Sigmoid colon (tissue), 7 donors: Measurements from ENCODE around the gene NSMF. TPM values are rescaled to one million over a fixed set of nuclear protein-coding genes. Genes with fewer than 3 reads are reported as not detected.

Experiments used
- DNase-seq: peaks from one replicate; pipeline ENCODE4 v3.0.0-alpha.2; 2019
- H3K27ac ChIP-seq, 4 donors: fragments of 200-600 bp; sonication (generic); one replicate each; pipeline ENCODE4 v1.5.1; 2016 to 2019; ENCODE audit warnings: mild to moderate bottlenecking in 1 of 4
- H3K27me3 ChIP-seq, 3 donors: fragments of 200-600 bp; sonication (generic); one replicate each; pipeline ENCODE4 v1.5.1; 2019; ENCODE audit warnings: mild to moderate bottlenecking in 1 of 3
- H3K36me3 ChIP-seq, 4 donors: fragments of 200-600 bp; sonication (generic); one replicate each; pipeline ENCODE4 v1.5.1; 2016 to 2019
- H3K4me1 ChIP-seq, 4 donors: fragments of 200-600 bp; sonication (generic); one replicate each; pipeline ENCODE4 v1.5.1; 2017 to 2019
- H3K4me3 ChIP-seq, 4 donors: fragments of 200-600 bp; sonication (generic); one replicate each; pipeline ENCODE4 v1.5.1; 2017 to 2019; ENCODE audit warnings: mild to moderate bottlenecking in 2 of 4, moderate library complexity in 1 of 4
- H3K9me3 ChIP-seq, 4 donors: fragments of 200-600 bp in 3 of 4; sonication (generic) in 3 of 4; one replicate each; pipeline versions ENCODE4 v1.5.1 to v1.6.1; 2013 to 2019
- EP300 ChIP-seq, 4 donors: sonication (generic); formaldehyde crosslinking; IDR thresholded peaks; one replicate each; pipeline ENCODE4 v1.6.1; 2017; ENCODE audit warnings: antibody characterized with exemption in 4 of 4
- POLR2A ChIP-seq, 2 donors: fragments of 450-650 bp; IDR thresholded peaks; one replicate each; pipeline ENCODE4 v1.6.1; 2016; ENCODE audit warnings: antibody characterized with exemption in 2 of 2, mild to moderate bottlenecking in 2 of 2, moderate library complexity in 2 of 2
- POLR2AphosphoS5 ChIP-seq, 4 donors: sonication (generic); formaldehyde crosslinking; IDR thresholded peaks; one replicate each; pipeline ENCODE4 v1.6.1; 2017; ENCODE audit warnings: antibody characterized with exemption in 4 of 4
- WGBS, 2 donors: extraction: QIAGEN DNeasy Blood & Tissue Kit; methylation state at CpG; one replicate each; pipeline ENCODE4 v1.1.7; 2013; 5-methylcytosine and 5-hydroxymethylcytosine counted together
- intact Hi-C: fragments of 100-400 bp; cut with DNase I; formaldehyde crosslinking; loops from one replicate; pipeline ENCODE4 v1.15.1; 2023
- polyA plus RNA-seq, 3 donors: library from polyadenylated mRNA; stranded (reverse); fragments of 200-250 nt; gene quantifications; one replicate each; pipeline ENCODE4 v1.2.3, GENCODE V29; 2013
- total RNA-seq, 4 donors: library from RNA; depleted of rRNA; stranded (reverse); fragments of >200 nt; gene quantifications; one replicate each; pipeline ENCODE4 v1.1.0, GENCODE V29; 2016
- TF ChIP-seq, protein P1 (sequence below), 4 experiments: fragments of 450-650 bp in 3 of 4; fragments of 200-600 bp in 1 of 4; IDR thresholded peaks; one replicate each; pipeline ENCODE4 v1.5.1; 2016 to 2019; ENCODE audit warnings: antibody characterized with exemption in 4 of 4, mild to moderate bottlenecking in 3 of 4, moderate library complexity in 2 of 4
- donor health status: healthy with polysubstance abuse.
- donor health status: Bipolar disorder and iron deficiency.
- donor health status: healthy.

The NSMF gene
- total and polyA plus RNA-seq, 7 donors, result 21.8 to 50.4 (median 31.2) TPM

DNA sequence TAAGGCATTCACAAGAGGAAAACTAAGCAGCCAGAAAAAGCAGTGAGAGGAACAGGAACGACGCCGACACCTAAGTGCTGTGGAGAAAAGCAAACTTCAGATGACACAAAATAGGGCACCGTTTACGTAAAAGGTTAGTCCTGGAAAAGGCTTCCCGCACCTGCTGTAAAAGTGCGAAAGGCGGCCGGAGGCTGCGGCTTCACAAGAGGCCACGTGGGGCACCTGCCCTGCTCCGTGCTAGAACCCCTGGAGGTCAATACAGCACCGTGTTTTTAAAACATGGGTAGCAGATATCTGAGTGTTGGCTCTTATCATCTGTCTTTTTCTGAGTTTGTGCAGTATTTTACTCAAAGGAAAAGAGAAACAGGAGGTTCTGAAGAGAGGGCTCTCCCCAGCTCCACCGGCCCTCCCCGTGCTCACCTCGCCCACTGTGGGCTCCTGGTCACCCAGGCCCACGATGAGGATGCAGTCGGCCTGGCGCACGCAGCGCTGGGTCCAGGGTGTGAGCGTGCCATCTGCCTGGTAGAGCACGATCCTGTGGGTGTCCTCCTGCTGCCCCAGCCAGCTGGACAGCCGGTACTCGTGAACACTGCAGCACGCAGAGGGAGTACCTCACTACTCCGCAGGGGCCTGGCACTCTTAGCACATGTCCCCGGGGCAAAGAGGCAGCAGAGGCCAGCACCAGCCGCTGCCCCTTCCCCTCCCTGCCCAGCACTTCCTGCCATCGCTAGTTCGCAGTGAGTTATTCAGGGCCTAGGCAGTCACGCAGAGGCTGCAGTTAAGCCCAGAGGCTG is 21.0 kb upstream of the NSMF start:
- H3K4me1 ChIP-seq, result peaks cover 0 to 12% (median 9%) of the 10 kb centered on the region in 4 donors
- no peak for DNase-seq
- intact Hi-C loops, result no loop called here
- H3K27me3 ChIP-seq, result no peaks in the 10 kb centered on the region
- H3K27ac ChIP-seq, result no peak overlapping the region
- H3K4me3 ChIP-seq, result no peak overlapping the region
- WGBS, 2 donors, result 86% methylated on average over 32 of the region's 32 CpGs
- peaks cover 0 to 6% (median 4%) of the 10 kb centered on the region in 4 donors for H3K9me3 ChIP-seq
- TF ChIP-seq, protein P1, sequence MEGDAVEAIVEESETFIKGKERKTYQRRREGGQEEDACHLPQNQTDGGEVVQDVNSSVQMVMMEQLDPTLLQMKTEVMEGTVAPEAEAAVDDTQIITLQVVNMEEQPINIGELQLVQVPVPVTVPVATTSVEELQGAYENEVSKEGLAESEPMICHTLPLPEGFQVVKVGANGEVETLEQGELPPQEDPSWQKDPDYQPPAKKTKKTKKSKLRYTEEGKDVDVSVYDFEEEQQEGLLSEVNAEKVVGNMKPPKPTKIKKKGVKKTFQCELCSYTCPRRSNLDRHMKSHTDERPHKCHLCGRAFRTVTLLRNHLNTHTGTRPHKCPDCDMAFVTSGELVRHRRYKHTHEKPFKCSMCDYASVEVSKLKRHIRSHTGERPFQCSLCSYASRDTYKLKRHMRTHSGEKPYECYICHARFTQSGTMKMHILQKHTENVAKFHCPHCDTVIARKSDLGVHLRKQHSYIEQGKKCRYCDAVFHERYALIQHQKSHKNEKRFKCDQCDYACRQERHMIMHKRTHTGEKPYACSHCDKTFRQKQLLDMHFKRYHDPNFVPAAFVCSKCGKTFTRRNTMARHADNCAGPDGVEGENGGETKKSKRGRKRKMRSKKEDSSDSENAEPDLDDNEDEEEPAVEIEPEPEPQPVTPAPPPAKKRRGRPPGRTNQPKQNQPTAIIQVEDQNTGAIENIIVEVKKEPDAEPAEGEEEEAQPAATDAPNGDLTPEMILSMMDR (IDR thresholded peaks at IDR 0.05), result no peak
- no peak for TF ChIP-seq POLR2A (IDR thresholded peaks at IDR 0.05)
- TF ChIP-seq EP300 (IDR thresholded peaks at IDR 0.05), result no peak
- no peak for TF ChIP-seq POLR2AphosphoS5 (IDR thresholded peaks at IDR 0.05)
- H3K36me3 ChIP-seq, result no peaks in the 10 kb centered on the region

DNA sequence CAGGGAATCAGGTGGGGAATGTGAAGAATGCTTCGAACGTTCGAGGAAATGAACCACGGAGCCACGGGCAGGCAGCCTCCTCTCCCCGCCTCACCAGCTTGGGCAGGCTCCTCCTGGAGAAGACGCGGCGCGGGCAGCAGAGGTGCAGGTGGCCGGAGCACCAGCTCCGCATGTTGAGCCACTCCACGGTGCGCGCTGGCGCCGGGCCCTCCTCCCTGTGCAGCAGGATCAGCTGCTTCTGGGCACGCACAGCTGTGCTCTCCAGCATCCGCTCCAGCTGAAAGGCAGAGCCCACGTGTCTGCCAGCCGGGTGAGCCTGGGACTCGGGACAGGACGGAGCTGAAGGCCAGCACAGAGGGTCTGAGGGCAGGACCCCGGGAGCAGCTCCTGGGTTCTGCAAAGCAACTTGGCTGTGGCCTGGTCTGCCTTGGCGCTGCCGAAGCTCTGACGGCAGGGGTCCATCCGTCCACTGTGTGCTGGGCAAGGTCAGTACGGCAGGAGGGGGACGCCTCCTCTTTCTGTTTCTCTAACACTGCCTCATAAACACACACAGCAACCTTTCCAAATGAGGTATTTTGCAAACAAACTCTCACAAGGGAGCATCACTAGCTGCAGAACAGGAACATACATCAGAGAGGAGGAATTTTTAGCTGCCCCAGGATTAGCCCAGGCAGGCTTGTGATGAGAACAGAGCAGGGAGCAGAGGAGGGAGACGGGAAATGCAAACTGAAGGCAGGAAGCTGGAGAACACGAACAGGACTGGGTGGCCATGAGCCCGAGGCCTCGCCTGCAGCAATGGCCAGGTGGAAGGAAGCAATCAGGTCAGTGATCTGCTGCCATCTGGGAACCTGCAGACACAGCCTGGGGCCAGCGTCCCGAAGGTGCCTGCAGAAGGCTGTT is 20.1 kb upstream of the NSMF start:
- DNase-seq, result peak; percentile 46
- 80 to 82% methylated on average over 36 of the region's 36 CpGs for WGBS, 2 donors
- intact Hi-C loops, result no loop called here

DNA sequence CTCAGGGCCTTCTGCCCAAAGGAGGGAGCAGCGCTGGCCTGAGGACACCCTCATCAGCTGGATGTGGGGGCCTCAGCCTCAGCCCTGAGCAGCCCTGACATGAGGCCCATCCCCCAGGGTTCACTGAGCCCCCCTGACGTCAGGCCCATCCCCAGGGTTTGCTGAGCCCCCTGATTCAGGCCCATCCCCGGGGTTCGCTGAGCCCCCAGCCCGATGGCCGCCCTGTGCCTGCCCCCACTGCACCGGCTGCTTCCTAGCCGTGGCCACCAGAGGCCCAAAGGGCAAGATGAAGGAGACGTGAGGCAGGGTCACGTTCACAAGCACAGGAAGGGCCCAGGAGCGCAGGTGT is 19.5 kb upstream of the NSMF start:
- intact Hi-C loops, result no loop called here
- no peak overlapping the region for H3K4me3 ChIP-seq
- peak; percentile 46 for DNase-seq
- no peak overlapping the region for H3K27ac ChIP-seq
- H3K4me1 ChIP-seq, result peaks cover 0 to 12% (median 9%) of the 10 kb centered on the region in 4 donors
- WGBS, 2 donors, result 87 to 88% methylated on average over 11 of the region's 11 CpGs
- H3K9me3 ChIP-seq, result peaks cover 0 to 7% (median 4%) of the 10 kb centered on the region in 4 donors
- no peaks in the 10 kb centered on the region for H3K36me3 ChIP-seq
- TF ChIP-seq POLR2AphosphoS5 (IDR thresholded peaks at IDR 0.05), result no peak
- no peak for TF ChIP-seq EP300 (IDR thresholded peaks at IDR 0.05)
- TF ChIP-seq, protein P1 (IDR thresholded peaks at IDR 0.05), result no peak
- TF ChIP-seq POLR2A (IDR thresholded peaks at IDR 0.05), result no peak
- no peaks in the 10 kb centered on the region for H3K27me3 ChIP-seq

More for the DNA sequence above, 20.1 kb upstream of the NSMF start:
- TF ChIP-seq, protein P1 (IDR thresholded peaks at IDR 0.05), result no peak
- TF ChIP-seq POLR2AphosphoS5 (IDR thresholded peaks at IDR 0.05) (no peak), EP300 (IDR thresholded peaks at IDR 0.05) (no peak), POLR2A (IDR thresholded peaks at IDR 0.05) (no peak)
- Histone ChIP-seq H3K4me1 (peaks cover 0 to 12% (median 9%) of the 10 kb centered on the region in 4 donors), H3K27me3 (no peaks in the 10 kb centered on the region), H3K27ac (no peak overlapping the region), H3K4me3 (no peak overlapping the region), H3K36me3 (no peaks in the 10 kb centered on the region), H3K9me3 (peaks cover 0 to 7% (median 4%) of the 10 kb centered on the region in 4 donors)

DNA sequence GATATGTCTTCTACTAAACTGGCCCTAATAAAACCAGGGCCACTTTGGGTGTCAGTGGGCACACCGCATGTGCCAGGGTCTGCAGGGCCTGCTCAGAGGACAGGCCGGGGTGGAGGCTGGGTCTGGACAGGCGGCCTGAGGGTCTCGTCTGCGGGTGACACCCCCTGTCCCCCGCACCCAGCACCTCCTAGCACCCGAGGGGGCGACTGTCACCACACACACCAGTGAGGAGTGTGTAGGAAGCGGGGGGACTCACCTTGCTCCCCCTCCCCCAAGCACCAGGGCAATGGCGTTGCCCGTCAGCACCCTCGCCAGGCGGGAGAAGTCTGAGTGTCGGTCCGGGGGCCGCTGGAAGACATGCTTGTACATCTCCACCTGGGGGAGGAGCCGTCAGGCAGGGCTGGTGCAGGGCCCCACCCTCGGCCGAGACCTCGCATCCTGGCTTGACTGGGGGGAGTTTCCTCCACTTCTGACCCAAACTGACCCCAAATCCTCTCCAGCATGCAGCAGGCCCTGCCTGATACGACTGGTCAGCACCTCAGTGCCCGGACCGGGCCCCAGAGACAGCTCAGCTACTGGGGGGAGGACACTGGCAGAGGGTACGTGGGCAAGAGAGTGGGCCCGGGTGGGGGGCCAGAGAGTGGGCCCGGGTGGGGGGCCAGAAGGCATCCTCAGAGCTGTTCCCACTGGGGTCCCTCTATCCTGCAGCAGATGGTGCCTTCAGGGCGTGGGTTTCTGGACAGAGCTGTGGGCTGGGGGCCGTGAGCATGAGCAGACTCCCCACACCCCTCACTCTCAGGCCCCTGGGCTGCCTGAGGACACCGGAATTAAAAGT is 18.9 kb upstream of the NSMF start:
- WGBS, 2 donors, result 89 to 90% methylated on average over 29 of the region's 29 CpGs
- H3K4me3 ChIP-seq, result no peak overlapping the region
- peaks cover 0 to 12% (median 9%) of the 10 kb centered on the region in 4 donors for H3K4me1 ChIP-seq
- H3K9me3 ChIP-seq, result peaks cover 0 to 7% (median 4%) of the 10 kb centered on the region in 4 donors
- no peak overlapping the region for H3K27ac ChIP-seq
- no peaks in the 10 kb centered on the region for H3K27me3 ChIP-seq
- no peaks in the 10 kb centered on the region for H3K36me3 ChIP-seq
- intact Hi-C loops, result no loop called here
- DNase-seq, result peak; percentile 61
- no peak for TF ChIP-seq POLR2AphosphoS5 (IDR thresholded peaks at IDR 0.05)
- TF ChIP-seq EP300 (IDR thresholded peaks at IDR 0.05), result no peak
- no peak for TF ChIP-seq POLR2A (IDR thresholded peaks at IDR 0.05)
- TF ChIP-seq, protein P1 (IDR thresholded peaks at IDR 0.05), result no peak
